Gastroesophageal sphincter (tissue), 3 donors: ENCODE data around the gene SAP25.
"Not testable (repeated sequence)": the region's sequence is repeated elsewhere in the genome, so short reads cannot be mapped to it uniquely, and the experiment has no call there.

ENCODE experiments used
- POLR2AphosphoS5 ChIP-seq: sonication (generic); formaldehyde crosslinking; IDR thresholded peaks from one replicate; pipeline ENCODE4 v1.6.1; 2017; ENCODE audit warnings: antibody characterized with exemption
- TF ChIP-seq, protein P1 (sequence below), 4 experiments: fragments of 200-600 bp in 2 of 4; fragments of 450-650 bp in 2 of 4; sonication (generic) in 1 of 4; IDR thresholded peaks; one replicate each; pipeline ENCODE4 v1.5.1; 2017 to 2019; ENCODE audit warnings: antibody characterized with exemption in 4 of 4, mild to moderate bottlenecking in 2 of 4, moderate library complexity in 2 of 4

DNA sequence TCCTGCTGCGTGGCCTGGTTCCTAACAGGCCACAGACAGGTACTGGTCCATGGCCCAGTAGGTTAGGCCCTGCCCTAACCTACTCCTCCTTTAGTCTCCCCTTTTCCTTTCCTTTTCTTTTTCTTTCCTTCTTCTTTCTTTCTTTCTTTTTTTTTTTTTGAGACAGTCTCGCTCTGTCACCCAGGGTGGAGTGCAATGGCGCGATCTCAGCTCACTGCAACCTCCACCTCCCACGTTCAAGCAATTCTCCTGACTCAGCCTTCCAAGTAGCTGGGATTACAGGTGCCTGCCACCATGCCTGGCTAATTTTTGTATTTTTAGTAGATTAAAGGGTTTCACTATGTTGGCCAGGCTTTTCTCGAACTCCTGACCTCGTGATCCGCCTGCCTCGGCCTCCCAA is 37.7 kb downstream of the SAP25 start:
- TF ChIP-seq, protein P1, sequence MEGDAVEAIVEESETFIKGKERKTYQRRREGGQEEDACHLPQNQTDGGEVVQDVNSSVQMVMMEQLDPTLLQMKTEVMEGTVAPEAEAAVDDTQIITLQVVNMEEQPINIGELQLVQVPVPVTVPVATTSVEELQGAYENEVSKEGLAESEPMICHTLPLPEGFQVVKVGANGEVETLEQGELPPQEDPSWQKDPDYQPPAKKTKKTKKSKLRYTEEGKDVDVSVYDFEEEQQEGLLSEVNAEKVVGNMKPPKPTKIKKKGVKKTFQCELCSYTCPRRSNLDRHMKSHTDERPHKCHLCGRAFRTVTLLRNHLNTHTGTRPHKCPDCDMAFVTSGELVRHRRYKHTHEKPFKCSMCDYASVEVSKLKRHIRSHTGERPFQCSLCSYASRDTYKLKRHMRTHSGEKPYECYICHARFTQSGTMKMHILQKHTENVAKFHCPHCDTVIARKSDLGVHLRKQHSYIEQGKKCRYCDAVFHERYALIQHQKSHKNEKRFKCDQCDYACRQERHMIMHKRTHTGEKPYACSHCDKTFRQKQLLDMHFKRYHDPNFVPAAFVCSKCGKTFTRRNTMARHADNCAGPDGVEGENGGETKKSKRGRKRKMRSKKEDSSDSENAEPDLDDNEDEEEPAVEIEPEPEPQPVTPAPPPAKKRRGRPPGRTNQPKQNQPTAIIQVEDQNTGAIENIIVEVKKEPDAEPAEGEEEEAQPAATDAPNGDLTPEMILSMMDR (IDR thresholded peaks at IDR 0.05) = not testable (repeated sequence)
- TF ChIP-seq POLR2AphosphoS5 = not testable (repeated sequence)
